SK-N-MC (cell line): Measurements from ENCODE around the gene KLHDC3.

Experiments used
- DNase-seq: peaks from one replicate; pipeline ENCODE4 v3.0.0-alpha.2; 2011; ENCODE audit warnings: low read depth, low spot score
- H3K27ac ChIP-seq: fragments of 200-600 bp; sonication (generic); 2 replicates; pipeline ENCODE4 v1.5.1; 2016; ENCODE audit warnings: mixed run types
- H3K36me3 ChIP-seq: fragments of 200-600 bp; sonication (generic); 2 replicates; pipeline ENCODE4 v1.6.1; 2017; ENCODE audit warnings: antibody characterized with exemption, low read length, mixed read lengths; ENCODE audit not compliant: insufficient read depth
- H3K4me3 ChIP-seq: fragments of 200-600 bp; sonication (generic); 2 replicates; pipeline ENCODE4 v1.5.1; 2016
- H3K9ac ChIP-seq: fragments of 200-600 bp; sonication (generic); 2 replicates; pipeline ENCODE4 v1.8.0; 2017; ENCODE audit warnings: mixed run types, mixed read lengths; ENCODE audit not compliant: insufficient read length
- H3K9me3 ChIP-seq: fragments of 200-600 bp; sonication (generic); 2 replicates; pipeline ENCODE4 v1.6.1; 2017; ENCODE audit warnings: low read depth, mild to moderate bottlenecking, antibody characterized with exemption, low read length, moderate library complexity, mixed read lengths
- EZH2 ChIP-seq: fragments of 200-600 bp; sonication (generic); IDR thresholded peaks from one replicate; pipeline ENCODE4 v1.6.1; 2017; ENCODE audit warnings: antibody characterized with exemption
- FOXP2 ChIP-seq: optimal IDR thresholded peaks from 2 replicates; pipeline ENCODE3; 2011; ENCODE audit warnings: mild to moderate bottlenecking, moderate library complexity; ENCODE audit not compliant: insufficient read depth; ENCODE audit errors: extremely low read length, control extremely low read depth
- POLR2AphosphoS5 ChIP-seq: IDR thresholded peaks from 2 replicates; pipeline ENCODE4 v1.6.1; 2012; ENCODE audit warnings: mild to moderate bottlenecking, low read depth, low read length, borderline replicate concordance

KLHDC3 gene

GRCh38 chr6:43014434-43014909 lies 423 bp downstream of the KLHDC3 start:
- DNase-seq: no peak
- no peak for TF ChIP-seq POLR2AphosphoS5
- TF ChIP-seq EZH2: no peak
- no peak for TF ChIP-seq FOXP2
- H3K36me3 ChIP-seq: peaks cover 53% of the 10 kb centered on the region
- no peak overlapping the region for H3K27ac ChIP-seq
- H3K4me3 ChIP-seq: peak overlapping the region; percentile 89
- H3K9me3 ChIP-seq: no peaks in the 10 kb centered on the region
- H3K9ac ChIP-seq: peak overlapping the region; percentile 68

- Histone ChIP-seq H3K4me3 (no peak overlapping the region), H3K36me3 (peaks cover 53% of the 10 kb centered on the region), H3K9ac (peak overlapping the region; percentile 22), H3K9me3 (no peaks in the 10 kb centered on the region), H3K27ac (no peak overlapping the region)
- TF ChIP-seq EZH2: no peak
- 0 out of 2 replicates have a peak, but pooled peaks have one; percentile 11 for TF ChIP-seq POLR2AphosphoS5
- TF ChIP-seq FOXP2: no peak
- DNase-seq: no peak
These were observed 2.3 kb downstream of the KLHDC3 start for GRCh38 chr6:43016176-43016942.

- DNase-seq: no peak
- H3K36me3 ChIP-seq: peaks cover 48% of the 10 kb centered on the region
- H3K27ac ChIP-seq: no peak overlapping the region
- no peaks in the 10 kb centered on the region for H3K9me3 ChIP-seq
- no peak overlapping the region for H3K4me3 ChIP-seq
- H3K9ac ChIP-seq: peak overlapping the region; percentile 22
- TF ChIP-seq EZH2: no peak
- TF ChIP-seq POLR2AphosphoS5: no peak
- TF ChIP-seq FOXP2: no peak
These were observed 2.9 kb downstream of the KLHDC3 start for GRCh38 chr6:43016943-43017334.

- no peak overlapping the region for H3K9ac ChIP-seq
- no peak for DNase-seq
- H3K27ac ChIP-seq: peak overlapping the region; percentile 64
- no peaks in the 10 kb centered on the region for H3K9me3 ChIP-seq
- no peak overlapping the region for H3K4me3 ChIP-seq
- TF ChIP-seq FOXP2 (no peak), EZH2 (no peak), POLR2AphosphoS5 (no peak)
- peaks cover 51% of the 10 kb centered on the region for H3K36me3 ChIP-seq
These were observed 5.1 kb downstream of the KLHDC3 start for GRCh38 chr6:43019152-43019551.

GRCh38 chr6:43020052-43020705 lies 6.1 kb downstream of the KLHDC3 start:
- no peak overlapping the region for H3K9ac ChIP-seq
- H3K36me3 ChIP-seq: peaks cover 61% of the 10 kb centered on the region
- H3K27ac ChIP-seq: peak overlapping the region; percentile 94
- DNase-seq: no peak
- TF ChIP-seq FOXP2 (no peak), EZH2 (no peak), POLR2AphosphoS5 (no peak)
- H3K9me3 ChIP-seq: no peaks in the 10 kb centered on the region
- no peak overlapping the region for H3K4me3 ChIP-seq

GRCh38 chr6:43020847-43021246 lies 6.8 kb downstream of the KLHDC3 start:
- no peak for TF ChIP-seq POLR2AphosphoS5
- TF ChIP-seq FOXP2: no peak
- TF ChIP-seq EZH2: no peak
- Histone ChIP-seq H3K9ac (peak overlapping the region; percentile 92), H3K4me3 (peak overlapping the region; percentile 97), H3K36me3 (peaks cover 65% of the 10 kb centered on the region), H3K9me3 (no peaks in the 10 kb centered on the region), H3K27ac (peak overlapping the region; percentile 94)
- DNase-seq: no peak

GRCh38 chr6:43021270-43022047 lies 7.4 kb downstream of the KLHDC3 start, which contains the start of gene RRP36:
RRP36 (plus strand) TSS chr6:43021623; CDS start chr6:43021655, 32 bp downstream.
- TF ChIP-seq POLR2AphosphoS5 (peak; percentile 91), EZH2 (no peak), FOXP2 (no peak)
- H3K9ac ChIP-seq: peak within 1 kb of the TSS; percentile 92
- peaks cover 69% of the 10 kb centered on the region for H3K36me3 ChIP-seq
- no peak for DNase-seq
- no peaks in the 10 kb centered on the region for H3K9me3 ChIP-seq
- peak within 1 kb of the TSS; percentile 97 for H3K4me3 ChIP-seq
- H3K27ac ChIP-seq: peak within 1 kb of the TSS; percentile 94

- no peak for TF ChIP-seq FOXP2
- no peak for TF ChIP-seq POLR2AphosphoS5
- TF ChIP-seq EZH2: no peak
- no peak for DNase-seq
- no peak overlapping the region for H3K27ac ChIP-seq
- no peaks in the 10 kb centered on the region for H3K9me3 ChIP-seq
- no peak overlapping the region for H3K4me3 ChIP-seq
- peaks cover 72% of the 10 kb centered on the region for H3K36me3 ChIP-seq
- no peak overlapping the region for H3K9ac ChIP-seq
These were observed 10.4 kb downstream of the KLHDC3 start for GRCh38 chr6:43024436-43024835.
